ENCODE data around the gene VPREB3. TPM values are rescaled to one million over a fixed set of nuclear protein-coding genes. Genes with fewer than 3 reads are reported as not detected.

The VPREB3 gene
- total RNA-seq, 2 experiments from 2014 or later: not detected

DNA sequence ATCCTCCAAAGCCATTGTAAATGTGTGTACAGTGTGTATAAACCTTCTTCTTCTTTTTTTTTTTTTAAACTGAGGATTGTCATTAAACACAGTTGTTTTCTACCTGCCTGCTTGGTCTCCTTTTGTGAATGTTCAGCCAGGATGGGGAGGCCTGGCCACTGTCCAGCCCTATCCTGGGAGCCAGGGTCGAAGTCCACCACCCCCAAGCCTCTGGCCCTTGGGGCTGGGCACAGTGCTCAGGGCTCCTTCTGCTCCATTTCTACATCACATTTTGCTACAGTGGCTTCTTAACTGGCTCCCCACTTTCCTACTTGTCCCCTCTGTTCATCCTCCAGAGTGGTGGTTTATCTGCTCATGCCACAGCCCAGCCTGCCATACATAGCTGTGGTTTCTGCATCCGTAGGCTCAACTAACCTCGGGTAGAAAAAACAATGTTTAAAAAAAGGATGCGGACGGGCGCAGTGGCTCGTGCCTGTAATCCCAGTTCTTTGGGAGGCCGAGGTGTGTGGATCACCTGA is 30.0 kb upstream of the VPREB3 start:
- Mint-ChIP-seq H3K27ac (peak overlapping the region; percentile 41), H3K4me3 (no peak overlapping the region), H3K4me1 (ENCODE audit: low read depth) (peaks cover 25% of the 10 kb centered on the region), H3K27me3 (no peaks in the 10 kb centered on the region), H3K9me3 (no peaks in the 10 kb centered on the region), H3K36me3 (ENCODE audit: low read depth) (peaks cover 9% of the 10 kb centered on the region)
- Histone ChIP-seq H3K4me1 (ENCODE audit: insufficient read depth, low read length) (peaks cover 33% of the 10 kb centered on the region), H3K9me3 (ENCODE audit: control insufficient read depth in 1 of 2, insufficient read depth in 1 of 2, low read length in 2 of 2) (no peaks in the 10 kb centered on the region), H3K27me3 (ENCODE audit: control insufficient read depth in 1 of 2, insufficient read depth in 2 of 2, low read length in 2 of 2) (no peaks in the 10 kb centered on the region), H3K27ac (ENCODE audit: low read depth in 1 of 2, low read length in 2 of 2) (no peak overlapping the region), H3K4me3 (ENCODE audit: low read length) (no peak overlapping the region), H3K36me3 (ENCODE audit: insufficient read depth, low read length) (no peaks in the 10 kb centered on the region)
- intact Hi-C loops (cut with DNase I, micrococcal nuclease): loop anchor here (10.0 kb wide), 1 partner anchor 231 kb away; the partner anchor contains the start of gene CABIN1 (in 2 of the 2)
- POLR2A ChIA-PET: interaction anchor here (1.0 kb wide), 1 partner anchor 21 kb away, joined by 3 read pairs; the partner anchor contains the start of gene C22orf15
- DNase-seq (peak in 1 of 14 experiments; percentile 24), ATAC-seq (ENCODE audit: poor library complexity) (no peak)
- CTCF ChIA-PET: no interaction called here
- TF ChIP-seq, protein P1, sequence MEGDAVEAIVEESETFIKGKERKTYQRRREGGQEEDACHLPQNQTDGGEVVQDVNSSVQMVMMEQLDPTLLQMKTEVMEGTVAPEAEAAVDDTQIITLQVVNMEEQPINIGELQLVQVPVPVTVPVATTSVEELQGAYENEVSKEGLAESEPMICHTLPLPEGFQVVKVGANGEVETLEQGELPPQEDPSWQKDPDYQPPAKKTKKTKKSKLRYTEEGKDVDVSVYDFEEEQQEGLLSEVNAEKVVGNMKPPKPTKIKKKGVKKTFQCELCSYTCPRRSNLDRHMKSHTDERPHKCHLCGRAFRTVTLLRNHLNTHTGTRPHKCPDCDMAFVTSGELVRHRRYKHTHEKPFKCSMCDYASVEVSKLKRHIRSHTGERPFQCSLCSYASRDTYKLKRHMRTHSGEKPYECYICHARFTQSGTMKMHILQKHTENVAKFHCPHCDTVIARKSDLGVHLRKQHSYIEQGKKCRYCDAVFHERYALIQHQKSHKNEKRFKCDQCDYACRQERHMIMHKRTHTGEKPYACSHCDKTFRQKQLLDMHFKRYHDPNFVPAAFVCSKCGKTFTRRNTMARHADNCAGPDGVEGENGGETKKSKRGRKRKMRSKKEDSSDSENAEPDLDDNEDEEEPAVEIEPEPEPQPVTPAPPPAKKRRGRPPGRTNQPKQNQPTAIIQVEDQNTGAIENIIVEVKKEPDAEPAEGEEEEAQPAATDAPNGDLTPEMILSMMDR (IDR thresholded peaks at IDR 0.05): no peak

DNA sequence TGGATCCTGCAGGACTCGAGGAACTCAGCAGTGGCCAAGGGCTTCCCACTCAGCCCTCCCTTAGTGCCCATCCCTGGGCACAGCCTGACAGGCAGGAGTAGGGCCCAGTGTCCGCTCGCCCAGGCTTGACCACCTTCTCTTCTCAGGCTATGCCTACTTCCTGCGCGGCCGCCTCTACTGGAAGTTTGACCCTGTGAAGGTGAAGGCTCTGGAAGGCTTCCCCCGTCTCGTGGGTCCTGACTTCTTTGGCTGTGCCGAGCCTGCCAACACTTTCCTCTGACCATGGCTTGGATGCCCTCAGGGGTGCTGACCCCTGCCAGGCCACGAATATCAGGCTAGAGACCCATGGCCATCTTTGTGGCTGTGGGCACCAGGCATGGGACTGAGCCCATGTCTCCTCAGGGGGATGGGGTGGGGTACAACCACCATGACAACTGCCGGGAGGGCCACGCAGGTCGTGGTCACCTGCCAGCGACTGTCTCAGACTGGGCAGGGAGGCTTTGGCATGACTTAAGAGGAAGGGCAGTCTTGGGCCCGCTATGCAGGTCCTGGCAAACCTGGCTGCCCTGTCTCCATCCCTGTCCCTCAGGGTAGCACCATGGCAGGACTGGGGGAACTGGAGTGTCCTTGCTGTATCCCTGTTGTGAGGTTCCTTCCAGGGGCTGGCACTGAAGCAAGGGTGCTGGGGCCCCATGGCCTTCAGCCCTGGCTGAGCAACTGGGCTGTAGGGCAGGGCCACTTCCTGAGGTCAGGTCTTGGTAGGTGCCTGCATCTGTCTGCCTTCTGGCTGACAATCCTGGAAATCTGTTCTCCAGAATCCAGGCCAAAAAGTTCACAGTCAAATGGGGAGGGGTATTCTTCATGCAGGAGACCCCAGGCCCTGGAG is 29.3 kb upstream of the VPREB3 start:
- Mint-ChIP-seq H3K36me3 (ENCODE audit: low read depth) (peaks cover 8% of the 10 kb centered on the region), H3K4me3 (no peak overlapping the region), H3K27me3 (no peaks in the 10 kb centered on the region), H3K27ac (no peak overlapping the region), H3K4me1 (ENCODE audit: low read depth) (peaks cover 23% of the 10 kb centered on the region), H3K9me3 (no peaks in the 10 kb centered on the region)
- no peaks in the 10 kb centered on the region for H3K27me3 ChIP-seq (ENCODE audit: control insufficient read depth in 1 of 2, insufficient read depth in 2 of 2, low read length in 2 of 2)
- no peak overlapping the region for H3K27ac ChIP-seq (ENCODE audit: low read depth in 1 of 2, low read length in 2 of 2)
- ChIA-PET CTCF (no interaction called here), POLR2A (interaction anchor here (1.0 kb wide), 1 partner anchor 21 kb away, joined by 3 read pairs; the partner anchor contains the start of gene C22orf15)
- intact Hi-C loops (cut with DNase I, micrococcal nuclease): loop anchor here (10.0 kb wide), 1 partner anchor 231 kb away; the partner anchor contains the start of gene CABIN1 (in 2 of the 2)
- no peak for DNase-seq
- no peak for ATAC-seq (ENCODE audit: poor library complexity)
- H3K36me3 ChIP-seq (ENCODE audit: insufficient read depth, low read length): no peaks in the 10 kb centered on the region
- peaks cover 26% of the 10 kb centered on the region for H3K4me1 ChIP-seq (ENCODE audit: insufficient read depth, low read length)
- no peaks in the 10 kb centered on the region for H3K9me3 ChIP-seq (ENCODE audit: control insufficient read depth in 1 of 2, insufficient read depth in 1 of 2, low read length in 2 of 2)
- TF ChIP-seq, protein P1 (IDR thresholded peaks at IDR 0.05): no peak
- H3K4me3 ChIP-seq (ENCODE audit: low read length): no peak overlapping the region

DNA sequence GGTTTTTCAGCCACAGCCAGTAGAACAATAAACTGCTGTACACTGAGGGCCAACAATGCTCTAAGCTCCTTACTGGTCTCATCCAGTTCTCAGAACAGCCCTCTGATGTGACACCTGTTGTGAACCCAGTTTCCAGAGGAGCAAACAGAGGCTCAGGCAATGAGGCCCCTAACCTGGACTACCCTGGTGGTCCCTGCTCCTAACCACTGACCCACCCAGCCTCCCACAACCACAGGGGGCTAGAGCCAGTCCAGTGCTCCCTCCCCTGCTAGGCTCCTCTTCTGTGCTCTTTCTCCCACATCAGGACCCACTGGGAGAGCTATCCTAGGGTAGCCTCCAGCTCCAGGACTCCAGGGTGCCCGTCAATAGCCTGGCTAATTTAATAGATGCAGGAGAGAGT is 28.5 kb upstream of the VPREB3 start:
- no peaks in the 10 kb centered on the region for H3K27me3 ChIP-seq (ENCODE audit: control insufficient read depth in 1 of 2, insufficient read depth in 2 of 2, low read length in 2 of 2)
- TF ChIP-seq, protein P1 (IDR thresholded peaks at IDR 0.05): no peak
- H3K27ac ChIP-seq (ENCODE audit: low read depth in 1 of 2, low read length in 2 of 2): no peak overlapping the region
- CTCF ChIA-PET: no interaction called here
- intact Hi-C loops (cut with DNase I, micrococcal nuclease): loop anchor here (10.0 kb wide), 1 partner anchor 232 kb away; the partner anchor contains the start of gene CABIN1 (in 2 of the 2)
- Mint-ChIP-seq H3K4me1 (ENCODE audit: low read depth) (peaks cover 18% of the 10 kb centered on the region), H3K27me3 (no peaks in the 10 kb centered on the region), H3K9me3 (no peaks in the 10 kb centered on the region), H3K36me3 (ENCODE audit: low read depth) (peaks cover 5% of the 10 kb centered on the region), H3K4me3 (no peak overlapping the region), H3K27ac (no peak overlapping the region)
- H3K4me1 ChIP-seq (ENCODE audit: insufficient read depth, low read length): peaks cover 18% of the 10 kb centered on the region
- no peaks in the 10 kb centered on the region for H3K36me3 ChIP-seq (ENCODE audit: insufficient read depth, low read length)
- ATAC-seq (ENCODE audit: poor library complexity) (no peak), DNase-seq (no peak)
- no peaks in the 10 kb centered on the region for H3K9me3 ChIP-seq (ENCODE audit: control insufficient read depth in 1 of 2, insufficient read depth in 1 of 2, low read length in 2 of 2)
- no peak overlapping the region for H3K4me3 ChIP-seq (ENCODE audit: low read length)
- POLR2A ChIA-PET: no interaction called here
